HepG2 (cell line): Measurements from ENCODE around the gene MRPL18. TPM values are rescaled to one million over a fixed set of nuclear protein-coding genes. Genes with fewer than 3 reads are reported as not detected.

Experiments
- CREM ChIP-seq, 2 experiments: sonication (generic) in 1 of 2; formaldehyde crosslinking in 1 of 2; IDR thresholded peaks; 2 replicates each; pipeline versions ENCODE4 v1.4.0 to v1.6.1; 2016 to 2020; ENCODE audit warnings: antibody characterized with exemption in 1 of 2, mild to moderate bottlenecking in 1 of 2, missing genetic modification reagents in 1 of 2
- MYNN ChIP-seq: sonication (generic); formaldehyde crosslinking; IDR thresholded peaks from 2 replicates; pipeline ENCODE4 v1.4.0; 2020; ENCODE audit warnings: mild to moderate bottlenecking, low read depth, missing genetic modification reagents
- REL ChIP-seq: sonication (generic); formaldehyde crosslinking; conservative IDR thresholded peaks from 2 replicates; pipeline ENCODE4 v1.8.0; 2022; ENCODE audit warnings: mild to moderate bottlenecking, missing genetic modification reagents, moderate library complexity
- ZFP36L2 ChIP-seq: sonication (generic); formaldehyde crosslinking; IDR thresholded peaks from 2 replicates; pipeline ENCODE4 v1.4.0; 2020; ENCODE audit warnings: missing genetic modification reagents
- ZNF556 ChIP-seq: sonication (generic); formaldehyde crosslinking; IDR thresholded peaks from 2 replicates; pipeline ENCODE4 v1.4.0; 2020; ENCODE audit warnings: mild to moderate bottlenecking, missing genetic modification reagents, borderline replicate concordance
- polyA plus RNA-seq, 8 experiments: library from polyadenylated mRNA; depleted of rRNA in 3 of 8; stranded (reverse) in 7 of 8; unstranded in 1 of 8; fragments of >200 nt; fragmentation: Illumina TruSeq in 4 of 8; extraction: Trizol in 4 of 8; gene quantifications; 2 replicates each; pipeline versions ENCODE4 v1.2.1 to v1.2.3, GENCODE V29; 2011 to 2016; ENCODE audit warnings: low read depth in 4 of 8, missing spikeins in 1 of 8, mixed read lengths in 1 of 8; ENCODE audit not compliant: insufficient read depth in 1 of 8
- total RNA-seq, 5 experiments: library from RNA; depleted of rRNA; stranded (reverse); fragments of >200 nt; fragmentation: Illumina TruSeq; extraction: Trizol; gene quantifications; 2 replicates each; pipeline ENCODE4 v1.2.3, GENCODE V29; 2016; ENCODE audit warnings: low read depth in 1 of 5
- TF ChIP-seq, protein P1 (sequence below), 2 experiments: fragments of 450-650 bp in 1 of 2; sonication (generic) in 1 of 2; formaldehyde crosslinking in 1 of 2; IDR thresholded peaks; 2 replicates each; pipeline versions ENCODE4 v1.6.1 to v1.8.0; 2016 to 2022; ENCODE audit warnings: antibody characterized with exemption in 1 of 2, mild to moderate bottlenecking in 1 of 2, missing genetic modification reagents in 1 of 2
- TF ChIP-seq, protein P2 (sequence below): sonication (generic); formaldehyde crosslinking; IDR thresholded peaks from 2 replicates; pipeline ENCODE4 v1.4.0; 2020; ENCODE audit warnings: missing genetic modification reagents, borderline replicate concordance
- TF ChIP-seq, protein P3 (sequence below): fragments of 450-650 bp; IDR thresholded peaks from 2 replicates; pipeline ENCODE4 v1.6.1; 2017; ENCODE audit warnings: mild to moderate bottlenecking
- TF ChIP-seq, protein P4 (sequence below): sonication (generic); formaldehyde crosslinking; IDR thresholded peaks from 2 replicates; pipeline ENCODE4 v1.4.0; 2020; ENCODE audit warnings: low read depth, mild to moderate bottlenecking, missing genetic modification reagents

Gene MRPL18
- total and polyA plus RNA-seq, 2 of the 13 experiments (the other 11 are each of a cell fraction or from before 2014, with no cell fraction given): 85.6 to 176 TPM

DNA sequence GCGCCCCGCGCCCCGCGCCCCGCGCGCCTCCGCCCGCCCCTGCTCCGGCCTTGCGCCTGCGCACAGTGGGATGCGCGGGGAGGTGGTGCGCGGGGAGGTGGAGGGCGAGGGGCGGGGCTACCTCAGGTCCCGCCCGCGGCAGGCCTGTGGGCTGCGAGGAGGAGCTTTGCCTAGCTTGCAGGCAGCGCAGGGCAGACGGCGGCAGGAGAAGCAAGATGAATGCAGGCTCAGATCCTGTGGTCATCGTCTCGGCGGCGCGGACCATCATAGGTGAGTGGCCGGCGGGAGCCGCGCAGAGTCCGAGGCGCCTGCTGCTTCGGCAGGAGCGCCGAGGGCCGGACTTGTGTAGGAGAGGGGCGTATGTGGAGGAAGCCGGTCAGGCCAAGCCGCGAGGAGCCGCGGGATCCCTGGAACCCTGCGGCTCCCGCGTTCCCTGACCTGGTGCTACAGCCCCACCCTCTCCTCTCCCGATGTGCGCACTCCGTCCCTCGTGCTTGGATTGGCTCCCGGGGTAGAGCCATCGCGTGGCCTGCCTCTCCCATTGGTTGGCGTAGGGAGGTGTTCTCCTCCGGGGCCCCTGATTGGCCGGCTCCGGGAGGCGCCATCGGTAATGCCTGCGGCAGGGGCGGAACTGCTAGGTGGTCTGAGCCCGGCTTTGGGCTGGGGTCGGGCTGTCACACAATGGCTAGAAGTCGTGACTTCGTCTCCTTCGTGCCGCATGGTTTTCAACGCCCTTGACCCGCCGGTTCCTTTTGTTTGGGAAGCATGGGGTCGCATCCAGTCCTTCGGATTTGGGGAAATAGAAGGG is 28.2 kb upstream of the MRPL18 start, which contains the start of gene ACAT2 (continued):
- TF ChIP-seq, protein P1, sequence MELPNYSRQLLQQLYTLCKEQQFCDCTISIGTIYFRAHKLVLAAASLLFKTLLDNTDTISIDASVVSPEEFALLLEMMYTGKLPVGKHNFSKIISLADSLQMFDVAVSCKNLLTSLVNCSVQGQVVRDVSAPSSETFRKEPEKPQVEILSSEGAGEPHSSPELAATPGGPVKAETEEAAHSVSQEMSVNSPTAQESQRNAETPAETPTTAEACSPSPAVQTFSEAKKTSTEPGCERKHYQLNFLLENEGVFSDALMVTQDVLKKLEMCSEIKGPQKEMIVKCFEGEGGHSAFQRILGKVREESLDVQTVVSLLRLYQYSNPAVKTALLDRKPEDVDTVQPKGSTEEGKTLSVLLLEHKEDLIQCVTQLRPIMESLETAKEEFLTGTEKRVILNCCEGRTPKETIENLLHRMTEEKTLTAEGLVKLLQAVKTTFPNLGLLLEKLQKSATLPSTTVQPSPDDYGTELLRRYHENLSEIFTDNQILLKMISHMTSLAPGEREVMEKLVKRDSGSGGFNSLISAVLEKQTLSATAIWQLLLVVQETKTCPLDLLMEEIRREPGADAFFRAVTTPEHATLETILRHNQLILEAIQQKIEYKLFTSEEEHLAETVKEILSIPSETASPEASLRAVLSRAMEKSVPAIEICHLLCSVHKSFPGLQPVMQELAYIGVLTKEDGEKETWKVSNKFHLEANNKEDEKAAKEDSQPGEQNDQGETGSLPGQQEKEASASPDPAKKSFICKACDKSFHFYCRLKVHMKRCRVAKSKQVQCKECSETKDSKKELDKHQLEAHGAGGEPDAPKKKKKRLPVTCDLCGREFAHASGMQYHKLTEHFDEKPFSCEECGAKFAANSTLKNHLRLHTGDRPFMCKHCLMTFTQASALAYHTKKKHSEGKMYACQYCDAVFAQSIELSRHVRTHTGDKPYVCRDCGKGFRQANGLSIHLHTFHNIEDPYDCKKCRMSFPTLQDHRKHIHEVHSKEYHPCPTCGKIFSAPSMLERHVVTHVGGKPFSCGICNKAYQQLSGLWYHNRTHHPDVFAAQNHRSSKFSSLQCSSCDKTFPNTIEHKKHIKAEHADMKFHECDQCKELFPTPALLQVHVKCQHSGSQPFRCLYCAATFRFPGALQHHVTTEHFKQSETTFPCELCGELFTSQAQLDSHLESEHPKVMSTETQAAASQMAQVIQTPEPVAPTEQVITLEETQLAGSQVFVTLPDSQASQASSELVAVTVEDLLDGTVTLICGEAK (IDR thresholded peaks at IDR 0.05): no peak
- TF ChIP-seq, protein P1 (CRISPR knock-in tag; IDR thresholded peaks at IDR 0.05): no peak
- TF ChIP-seq, protein P2, sequence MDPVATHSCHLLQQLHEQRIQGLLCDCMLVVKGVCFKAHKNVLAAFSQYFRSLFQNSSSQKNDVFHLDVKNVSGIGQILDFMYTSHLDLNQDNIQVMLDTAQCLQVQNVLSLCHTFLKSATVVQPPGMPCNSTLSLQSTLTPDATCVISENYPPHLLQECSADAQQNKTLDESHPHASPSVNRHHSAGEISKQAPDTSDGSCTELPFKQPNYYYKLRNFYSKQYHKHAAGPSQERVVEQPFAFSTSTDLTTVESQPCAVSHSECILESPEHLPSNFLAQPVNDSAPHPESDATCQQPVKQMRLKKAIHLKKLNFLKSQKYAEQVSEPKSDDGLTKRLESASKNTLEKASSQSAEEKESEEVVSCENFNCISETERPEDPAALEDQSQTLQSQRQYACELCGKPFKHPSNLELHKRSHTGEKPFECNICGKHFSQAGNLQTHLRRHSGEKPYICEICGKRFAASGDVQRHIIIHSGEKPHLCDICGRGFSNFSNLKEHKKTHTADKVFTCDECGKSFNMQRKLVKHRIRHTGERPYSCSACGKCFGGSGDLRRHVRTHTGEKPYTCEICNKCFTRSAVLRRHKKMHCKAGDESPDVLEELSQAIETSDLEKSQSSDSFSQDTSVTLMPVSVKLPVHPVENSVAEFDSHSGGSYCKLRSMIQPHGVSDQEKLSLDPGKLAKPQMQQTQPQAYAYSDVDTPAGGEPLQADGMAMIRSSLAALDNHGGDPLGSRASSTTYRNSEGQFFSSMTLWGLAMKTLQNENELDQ: peak; percentile 95
- TF ChIP-seq, protein P3, sequence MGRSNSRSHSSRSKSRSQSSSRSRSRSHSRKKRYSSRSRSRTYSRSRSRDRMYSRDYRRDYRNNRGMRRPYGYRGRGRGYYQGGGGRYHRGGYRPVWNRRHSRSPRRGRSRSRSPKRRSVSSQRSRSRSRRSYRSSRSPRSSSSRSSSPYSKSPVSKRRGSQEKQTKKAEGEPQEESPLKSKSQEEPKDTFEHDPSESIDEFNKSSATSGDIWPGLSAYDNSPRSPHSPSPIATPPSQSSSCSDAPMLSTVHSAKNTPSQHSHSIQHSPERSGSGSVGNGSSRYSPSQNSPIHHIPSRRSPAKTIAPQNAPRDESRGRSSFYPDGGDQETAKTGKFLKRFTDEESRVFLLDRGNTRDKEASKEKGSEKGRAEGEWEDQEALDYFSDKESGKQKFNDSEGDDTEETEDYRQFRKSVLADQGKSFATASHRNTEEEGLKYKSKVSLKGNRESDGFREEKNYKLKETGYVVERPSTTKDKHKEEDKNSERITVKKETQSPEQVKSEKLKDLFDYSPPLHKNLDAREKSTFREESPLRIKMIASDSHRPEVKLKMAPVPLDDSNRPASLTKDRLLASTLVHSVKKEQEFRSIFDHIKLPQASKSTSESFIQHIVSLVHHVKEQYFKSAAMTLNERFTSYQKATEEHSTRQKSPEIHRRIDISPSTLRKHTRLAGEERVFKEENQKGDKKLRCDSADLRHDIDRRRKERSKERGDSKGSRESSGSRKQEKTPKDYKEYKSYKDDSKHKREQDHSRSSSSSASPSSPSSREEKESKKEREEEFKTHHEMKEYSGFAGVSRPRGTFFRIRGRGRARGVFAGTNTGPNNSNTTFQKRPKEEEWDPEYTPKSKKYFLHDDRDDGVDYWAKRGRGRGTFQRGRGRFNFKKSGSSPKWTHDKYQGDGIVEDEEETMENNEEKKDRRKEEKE: no peak
- TF ChIP-seq REL: no peak; the same call in 1 of the 2 replicates
- peak; percentile 87; the same call in 1 of the 2 replicates for TF ChIP-seq ZFP36L2 (CRISPR knock-in tag)
- TF ChIP-seq, protein P4, sequence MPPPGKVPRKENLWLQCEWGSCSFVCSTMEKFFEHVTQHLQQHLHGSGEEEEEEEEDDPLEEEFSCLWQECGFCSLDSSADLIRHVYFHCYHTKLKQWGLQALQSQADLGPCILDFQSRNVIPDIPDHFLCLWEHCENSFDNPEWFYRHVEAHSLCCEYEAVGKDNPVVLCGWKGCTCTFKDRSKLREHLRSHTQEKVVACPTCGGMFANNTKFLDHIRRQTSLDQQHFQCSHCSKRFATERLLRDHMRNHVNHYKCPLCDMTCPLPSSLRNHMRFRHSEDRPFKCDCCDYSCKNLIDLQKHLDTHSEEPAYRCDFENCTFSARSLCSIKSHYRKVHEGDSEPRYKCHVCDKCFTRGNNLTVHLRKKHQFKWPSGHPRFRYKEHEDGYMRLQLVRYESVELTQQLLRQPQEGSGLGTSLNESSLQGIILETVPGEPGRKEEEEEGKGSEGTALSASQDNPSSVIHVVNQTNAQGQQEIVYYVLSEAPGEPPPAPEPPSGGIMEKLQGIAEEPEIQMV: peak; percentile 24; the same call in 1 of the 2 replicates
- no peak; the same call in 1 of the 2 replicates for TF ChIP-seq MYNN (CRISPR knock-in tag)
- TF ChIP-seq CREM (IDR thresholded peaks at IDR 0.05): peak; percentile 92
- no peak for TF ChIP-seq CREM (CRISPR knock-in tag; IDR thresholded peaks at IDR 0.05)
- peak; percentile 92 for TF ChIP-seq ZNF556
